ENCODE measurements around the gene CENATAC. TPM values are rescaled to one million over a fixed set of nuclear protein-coding genes. Genes with fewer than 3 reads are reported as not detected.

Gene CENATAC
- total RNA-seq, 1 donor from 2014 or later: 31.6 TPM

- Mint-ChIP-seq H3K36me3 (ENCODE audit: unreplicated experiment) (peaks cover 19% of the 10 kb centered on the region), H3K27ac (ENCODE audit: unreplicated experiment) (no peak overlapping the region), H3K27me3 (ENCODE audit: unreplicated experiment) (no peaks in the 10 kb centered on the region), H3K4me1 (ENCODE audit: unreplicated experiment) (no peaks in the 10 kb centered on the region), H3K9me3 (ENCODE audit: unreplicated experiment) (no peaks in the 10 kb centered on the region), H3K4me3 (ENCODE audit: unreplicated experiment) (no peak overlapping the region)
- DNase-seq (ENCODE audit: extremely low spot score, unreplicated experiment): no peak
- TF ChIP-seq CTCF (IDR thresholded peaks at IDR 0.05): no peak
These were observed 45.0 kb downstream of the CENATAC start for GRCh38 chr11:119042927-119043326.

GRCh38 chr11:119044708-119045107 is 46.8 kb downstream of the CENATAC start:
- no peaks in the 10 kb centered on the region for H3K27me3 Mint-ChIP-seq (ENCODE audit: unreplicated experiment)
- no peak for TF ChIP-seq CTCF (IDR thresholded peaks at IDR 0.05)
- H3K36me3 Mint-ChIP-seq (ENCODE audit: unreplicated experiment): peaks cover 32% of the 10 kb centered on the region
- DNase-seq (ENCODE audit: extremely low spot score, unreplicated experiment): no peak
- no peak overlapping the region for H3K27ac Mint-ChIP-seq (ENCODE audit: unreplicated experiment)
- no peaks in the 10 kb centered on the region for H3K4me1 Mint-ChIP-seq (ENCODE audit: unreplicated experiment)
- H3K4me3 Mint-ChIP-seq (ENCODE audit: unreplicated experiment): no peak overlapping the region
- no peaks in the 10 kb centered on the region for H3K9me3 Mint-ChIP-seq (ENCODE audit: unreplicated experiment)

- no peak overlapping the region for H3K27ac Mint-ChIP-seq (ENCODE audit: unreplicated experiment)
- no peak for TF ChIP-seq CTCF (IDR thresholded peaks at IDR 0.05)
- peaks cover 43% of the 10 kb centered on the region for H3K36me3 Mint-ChIP-seq (ENCODE audit: unreplicated experiment)
- no peak overlapping the region for H3K4me3 Mint-ChIP-seq (ENCODE audit: unreplicated experiment)
- H3K27me3 Mint-ChIP-seq (ENCODE audit: unreplicated experiment): no peaks in the 10 kb centered on the region
- H3K4me1 Mint-ChIP-seq (ENCODE audit: unreplicated experiment): no peaks in the 10 kb centered on the region
- no peaks in the 10 kb centered on the region for H3K9me3 Mint-ChIP-seq (ENCODE audit: unreplicated experiment)
- no peak for DNase-seq (ENCODE audit: extremely low spot score, unreplicated experiment)
These were observed 48.6 kb downstream of the CENATAC start for GRCh38 chr11:119046489-119046888.

GRCh38 chr11:119047205-119047604 is 49.3 kb downstream of the CENATAC start:
- no peak for TF ChIP-seq CTCF (IDR thresholded peaks at IDR 0.05)
- H3K27me3 Mint-ChIP-seq (ENCODE audit: unreplicated experiment): no peaks in the 10 kb centered on the region
- no peaks in the 10 kb centered on the region for H3K9me3 Mint-ChIP-seq (ENCODE audit: unreplicated experiment)
- H3K4me3 Mint-ChIP-seq (ENCODE audit: unreplicated experiment): no peak overlapping the region
- H3K27ac Mint-ChIP-seq (ENCODE audit: unreplicated experiment): no peak overlapping the region
- no peak for DNase-seq (ENCODE audit: extremely low spot score, unreplicated experiment)
- peaks cover 47% of the 10 kb centered on the region for H3K36me3 Mint-ChIP-seq (ENCODE audit: unreplicated experiment)
- no peaks in the 10 kb centered on the region for H3K4me1 Mint-ChIP-seq (ENCODE audit: unreplicated experiment)

GRCh38 chr11:119048644-119049043 is 50.7 kb downstream of the CENATAC start:
- Mint-ChIP-seq H3K4me1 (ENCODE audit: unreplicated experiment) (no peaks in the 10 kb centered on the region), H3K4me3 (ENCODE audit: unreplicated experiment) (no peak overlapping the region)

More at GRCh38 chr11:119048644-119049043, 50.7 kb downstream of the CENATAC start:
- no peaks in the 10 kb centered on the region for H3K9me3 Mint-ChIP-seq (ENCODE audit: unreplicated experiment)
- no peaks in the 10 kb centered on the region for H3K27me3 Mint-ChIP-seq (ENCODE audit: unreplicated experiment)
- DNase-seq (ENCODE audit: extremely low spot score, unreplicated experiment): no peak
- no peak for TF ChIP-seq CTCF (IDR thresholded peaks at IDR 0.05)
- peaks cover 62% of the 10 kb centered on the region for H3K36me3 Mint-ChIP-seq (ENCODE audit: unreplicated experiment)
- H3K27ac Mint-ChIP-seq (ENCODE audit: unreplicated experiment): no peak overlapping the region

All from osteocyte (in vitro differentiated cells).